GM12875 (cell line): Measurements from ENCODE around the gene STIL.

Source experiments
- H3K4me3 ChIP-seq: one replicate; pipeline ENCODE4 v1.5.1; 2011; ENCODE audit warnings: low read depth, low read length, control low read depth
- CTCF ChIP-seq: IDR thresholded peaks from 2 replicates; pipeline ENCODE4 v1.5.1; 2011; ENCODE audit warnings: low read depth, mild to moderate bottlenecking, control low read depth, inconsistent platforms, low read length, moderate library complexity, borderline replicate concordance; ENCODE audit not compliant: insufficient read depth

The STIL gene

GRCh38 chr1:47235241-47235681 lies 78.7 kb downstream of the STIL start:
- TF ChIP-seq CTCF, result no peak
- no peak overlapping the region for H3K4me3 ChIP-seq

DNA sequence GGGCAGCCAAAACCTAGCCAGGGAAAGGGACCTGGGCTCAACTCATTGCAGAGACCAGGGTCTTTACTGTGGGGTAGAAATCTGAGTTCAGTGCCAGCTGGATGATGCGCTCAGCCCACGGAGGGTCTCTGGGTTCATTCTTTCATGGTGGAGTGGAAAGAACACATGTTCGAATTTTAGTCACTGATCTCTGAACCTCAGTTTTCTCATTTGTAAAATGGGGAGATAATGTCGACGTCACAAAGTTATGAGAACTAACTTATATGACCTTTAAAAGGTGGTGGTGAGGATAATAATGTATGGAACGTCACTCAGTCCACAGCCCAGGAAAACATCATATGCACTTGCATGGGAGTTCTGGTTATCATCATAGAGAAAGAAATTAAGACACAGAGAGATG lies 80.8 kb downstream of the STIL start:
- H3K4me3 ChIP-seq, result no peak overlapping the region
- TF ChIP-seq CTCF, result no peak

DNA sequence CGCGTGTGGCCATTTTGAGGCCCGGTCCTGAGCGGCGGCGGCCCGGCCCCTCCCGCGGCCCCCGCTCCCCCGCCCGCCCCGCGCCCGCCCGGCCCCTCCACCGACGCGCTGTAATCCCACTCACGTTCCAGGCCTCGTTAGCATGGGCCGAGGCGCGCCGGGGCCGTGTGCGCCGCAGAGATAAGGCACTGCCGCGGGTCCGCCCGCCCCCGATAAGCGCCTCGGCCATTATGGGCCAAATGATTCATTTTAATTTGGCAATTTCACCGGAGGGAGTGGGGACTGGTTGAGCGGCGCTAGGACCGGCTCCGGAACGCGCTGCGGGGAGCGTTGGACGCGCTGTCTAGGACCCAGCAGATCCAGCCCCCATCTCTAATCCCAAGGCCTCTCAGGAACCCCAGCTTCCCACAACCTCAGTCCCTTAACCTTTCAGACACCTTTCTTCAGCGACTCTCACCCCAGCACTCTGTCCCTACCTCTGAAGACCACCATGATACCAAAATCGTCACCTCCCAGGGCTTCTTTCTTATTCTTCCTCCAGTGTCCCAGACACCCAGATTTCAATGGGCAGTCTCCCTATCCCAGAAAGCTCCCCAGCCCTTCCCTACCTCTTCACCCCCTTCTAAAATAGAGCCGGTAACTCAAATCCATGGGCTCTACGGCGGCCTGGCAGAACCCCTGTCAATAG lies 81.6 kb downstream of the STIL start, which contains the start of gene TAL1:
Gene TAL1 (minus strand): TSS at position 39 of the 688 bp plus-strand sequence. CDS start 6,337 bp downstream, outside the sequence.
- TF ChIP-seq CTCF, result no peak
- H3K4me3 ChIP-seq, result no peak within 1 kb of the TSS

DNA sequence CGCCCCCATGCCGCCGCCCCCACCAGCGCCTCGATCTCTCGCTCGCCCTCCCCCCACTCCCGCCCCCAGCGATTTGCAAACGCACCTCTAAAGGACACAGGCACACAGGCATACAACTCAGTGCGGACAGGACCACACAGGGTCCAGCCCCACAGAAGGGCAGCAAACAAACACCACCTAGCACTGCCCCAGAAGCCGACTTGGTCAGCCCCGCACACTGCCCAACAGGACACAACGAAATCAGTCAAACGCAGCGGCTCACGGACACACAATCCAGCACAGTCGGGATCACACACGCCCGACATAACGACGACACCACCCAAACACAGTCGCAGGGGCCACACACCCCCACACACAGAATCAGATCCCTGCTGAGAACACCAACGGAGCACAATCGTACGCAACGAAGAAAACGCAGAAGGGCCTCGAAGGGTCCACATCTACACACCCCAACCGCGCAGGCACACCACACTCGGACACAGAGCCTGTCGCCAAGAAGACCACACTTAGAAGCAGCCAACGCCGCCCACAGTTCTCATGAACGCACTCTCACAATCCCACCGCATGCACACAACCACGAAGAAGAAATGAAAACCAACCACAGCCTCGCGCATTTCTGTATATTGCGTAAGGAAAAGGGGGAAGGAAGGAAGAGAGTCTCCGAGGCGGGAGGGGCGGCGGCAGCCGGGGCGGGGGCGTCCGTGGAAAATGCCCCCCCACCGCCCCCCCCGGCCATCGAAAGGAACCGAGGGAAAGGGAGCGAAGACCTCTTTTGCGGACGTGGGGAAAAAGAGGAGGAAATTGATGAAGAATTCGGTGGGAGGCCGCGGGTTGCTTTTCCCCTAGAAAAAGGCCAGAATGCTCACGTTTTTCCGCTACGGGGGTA lies 82.4 kb downstream of the STIL start:
- no peak overlapping the region for H3K4me3 ChIP-seq

DNA sequence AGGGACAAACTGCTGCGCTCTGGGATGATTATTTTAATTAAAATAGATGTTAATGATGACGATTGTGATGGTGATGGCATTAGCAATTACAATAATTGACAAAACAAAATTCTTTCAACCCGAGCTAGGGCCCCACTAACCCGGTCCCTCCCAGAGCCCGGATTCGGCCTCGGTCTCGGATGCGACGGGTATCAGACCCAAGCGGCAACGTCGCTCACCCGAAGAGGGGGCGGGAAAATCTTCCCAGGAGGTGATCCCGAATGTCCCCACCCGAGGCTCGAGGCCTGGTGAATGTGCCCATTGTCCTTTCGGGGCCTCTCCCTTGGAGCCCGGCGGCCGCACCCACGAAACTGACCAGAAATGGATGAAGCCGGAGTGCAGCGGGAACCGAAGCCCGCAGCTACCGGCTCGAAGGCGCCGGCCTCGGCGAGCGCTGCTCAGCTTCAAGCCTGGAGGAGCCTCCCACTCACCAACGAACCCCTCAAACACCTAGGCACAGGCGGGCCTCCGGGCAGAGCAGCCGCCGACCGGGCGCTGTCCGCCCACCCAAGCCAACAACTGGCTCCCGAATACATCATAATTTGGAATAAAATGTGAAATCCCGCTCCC lies 83.2 kb downstream of the STIL start:
- TF ChIP-seq CTCF, result no peak
- H3K4me3 ChIP-seq, result no peak overlapping the region

More for the DNA sequence above, 82.4 kb downstream of the STIL start:
- no peak for TF ChIP-seq CTCF

- H3K4me3 ChIP-seq, result no peak overlapping the region
These were observed 83.9 kb downstream of the STIL start for GRCh38 chr1:47229886-47230691.

More at GRCh38 chr1:47229886-47230691, 83.9 kb downstream of the STIL start:
- no peak for TF ChIP-seq CTCF
